CD4-positive, alpha-beta T cell (primary cell): ENCODE data around the gene ACVR1B. TPM values are rescaled to one million over a fixed set of nuclear protein-coding genes. Genes with fewer than 3 reads are reported as not detected.

ENCODE experiments used
- ATAC-seq: fragments of 200-7000 bp; cut with Tn5 transposase; one replicate; pipeline ENCODE4 v1.10.0; 2022; ENCODE audit warnings: mild to moderate bottlenecking; ENCODE audit not compliant: poor library complexity
- CTCF ChIA-PET: fragments of 350-600 bp; sonication (Branson Sonifier 250); formaldehyde crosslinking; loops from one replicate; lab custom pipeline; 2021; ENCODE audit warnings: antibody characterized with exemption, inconsistent platforms; lab: Charles Lee
- POLR2A ChIA-PET: fragments of 350-600 bp; sonication (Branson Sonifier 250); formaldehyde crosslinking; loops from one replicate; lab custom pipeline; 2021; ENCODE audit warnings: antibody characterized with exemption, inconsistent platforms; lab: Charles Lee
- DNase-seq, 14 experiments: peaks; one replicate each; pipeline ENCODE4 v3.0.0-alpha.2; 2013 to 2020; ENCODE audit warnings: mixed read lengths in 2 of 14
- H3K27ac ChIP-seq, 2 donors: one replicate each; pipeline versions ENCODE4 v1.5.1 to v1.7.0; 2013; ENCODE audit warnings: low read length in 2 of 2, low read depth in 1 of 2, mild to moderate bottlenecking in 1 of 2
- H3K27me3 ChIP-seq, 2 experiments: 1 replicate in 1 of 2; 2 replicates in 1 of 2; pipeline versions ENCODE4 v1.6.1 to v1.7.0; 2013; ENCODE audit warnings: low read length in 2 of 2, control low read depth in 1 of 2, mild to moderate bottlenecking in 1 of 2, moderate library complexity in 1 of 2; ENCODE audit not compliant: insufficient read depth in 2 of 2, control insufficient read depth in 1 of 2
- H3K36me3 ChIP-seq: one replicate; pipeline ENCODE4 v1.6.1; 2013; ENCODE audit warnings: low read length, control low read depth; ENCODE audit not compliant: insufficient read depth
- H3K4me1 ChIP-seq: one replicate; pipeline ENCODE4 v1.6.1; 2013; ENCODE audit warnings: low read length, control low read depth; ENCODE audit not compliant: insufficient read depth
- H3K4me3 ChIP-seq: one replicate; pipeline ENCODE4 v1.5.1; 2013; ENCODE audit warnings: mild to moderate bottlenecking, low read length, moderate library complexity
- H3K9me3 ChIP-seq, 2 experiments: 1 replicate in 1 of 2; 2 replicates in 1 of 2; pipeline versions ENCODE4 v1.6.1 to v1.7.0; 2013; ENCODE audit warnings: low read length in 2 of 2, mild to moderate bottlenecking in 2 of 2, control low read depth in 1 of 2, moderate library complexity in 1 of 2; ENCODE audit not compliant: control insufficient read depth in 1 of 2, insufficient read depth in 1 of 2
- H3K27ac Mint-ChIP-seq: one replicate; pipeline ENCODE4 v1.8.0; 2020; ENCODE audit warnings: mixed read lengths
- H3K27me3 Mint-ChIP-seq: one replicate; pipeline ENCODE4 v1.8.0; 2021; ENCODE audit warnings: mixed read lengths
- H3K36me3 Mint-ChIP-seq: one replicate; pipeline ENCODE4 v1.8.0; 2021; ENCODE audit warnings: low read depth, mixed read lengths
- H3K4me1 Mint-ChIP-seq: one replicate; pipeline ENCODE4 v1.8.0; 2021; ENCODE audit warnings: low read depth, mixed read lengths
- H3K4me3 Mint-ChIP-seq: one replicate; pipeline ENCODE4 v1.8.0; 2020; ENCODE audit warnings: mild to moderate bottlenecking, mixed read lengths
- H3K9me3 Mint-ChIP-seq: one replicate; pipeline ENCODE4 v1.8.0; 2020; ENCODE audit warnings: mixed read lengths
- CTCF ChIP-seq: fragments of 200-600 bp; IDR thresholded peaks from one replicate; pipeline ENCODE4 v1.8.0; 2022; ENCODE audit warnings: antibody characterized with exemption, mild to moderate bottlenecking
- intact Hi-C, 2 experiments: fragments of 100-400 bp; cut with DNase I in 1 of 2; cut with micrococcal nuclease in 1 of 2; formaldehyde crosslinking; loops; one replicate each; pipeline versions ENCODE4 v1.15.1 to v1.9.0; 2023 to 2025; cut with DNase I, micrococcal nuclease
- total RNA-seq, 174 experiments: library from RNA in 2 of 174; stranded (reverse) in 2 of 174; gene quantifications; one replicate each; pipeline ENCODE4 v1.2.3 and lab custom pipeline; 2021 to 2026

Gene ACVR1B
- total RNA-seq, 2 experiments from 2014 or later = 14.2 to 14.5 TPM

GRCh38 chr12:51913071-51914033 lies 38.1 kb upstream of the ACVR1B start:
- Mint-ChIP-seq H3K4me1 (no peaks in the 10 kb centered on the region), H3K27me3 (peaks cover 22% of the 10 kb centered on the region), H3K36me3 (no peaks in the 10 kb centered on the region), H3K9me3 (no peaks in the 10 kb centered on the region), H3K27ac (no peak overlapping the region), H3K4me3 (no peak overlapping the region)
- no peak overlapping the region for H3K4me3 ChIP-seq
- no peak for ATAC-seq
- ChIA-PET POLR2A (no interaction called here), CTCF (no interaction called here)
- no peaks in the 10 kb centered on the region for H3K36me3 ChIP-seq
- peaks cover 2 to 11% of the 10 kb centered on the region in 2 experiments for H3K27me3 ChIP-seq
- intact Hi-C loops = no loop called here
- DNase-seq = no peak
- no peaks in the 10 kb centered on the region for H3K9me3 ChIP-seq
- TF ChIP-seq CTCF = no peak
- no peaks in the 10 kb centered on the region for H3K4me1 ChIP-seq
- no peak overlapping the region for H3K27ac ChIP-seq

- no peak for TF ChIP-seq CTCF
- Mint-ChIP-seq H3K27me3 (peaks cover 15% of the 10 kb centered on the region), H3K36me3 (no peaks in the 10 kb centered on the region), H3K9me3 (no peaks in the 10 kb centered on the region), H3K4me3 (no peak overlapping the region), H3K4me1 (no peaks in the 10 kb centered on the region), H3K27ac (no peak overlapping the region)
- ChIA-PET CTCF (no interaction called here), POLR2A (no interaction called here)
- Histone ChIP-seq H3K9me3 (no peaks in the 10 kb centered on the region), H3K4me1 (no peaks in the 10 kb centered on the region), H3K4me3 (no peak overlapping the region), H3K27me3 (peaks cover 2 to 7% of the 10 kb centered on the region in 2 experiments), H3K36me3 (no peaks in the 10 kb centered on the region), H3K27ac (no peak overlapping the region)
- intact Hi-C loops = no loop called here
- DNase-seq (no peak), ATAC-seq (no peak)
These were observed 37.2 kb upstream of the ACVR1B start for GRCh38 chr12:51914034-51914923.

- DNase-seq (no peak), ATAC-seq (no peak)
- CTCF ChIA-PET = no interaction called here
- no peaks in the 10 kb centered on the region for H3K4me1 ChIP-seq
- intact Hi-C loops = no loop called here
- H3K4me1 Mint-ChIP-seq = no peaks in the 10 kb centered on the region
- POLR2A ChIA-PET = no interaction called here
- H3K27ac Mint-ChIP-seq = no peak overlapping the region
- H3K36me3 Mint-ChIP-seq = no peaks in the 10 kb centered on the region
- H3K27me3 Mint-ChIP-seq = peaks cover 7% of the 10 kb centered on the region
- TF ChIP-seq CTCF = no peak
- H3K4me3 Mint-ChIP-seq = no peak overlapping the region
- no peak overlapping the region for H3K4me3 ChIP-seq
- H3K9me3 Mint-ChIP-seq = no peaks in the 10 kb centered on the region
- H3K9me3 ChIP-seq = no peaks in the 10 kb centered on the region
- no peaks in the 10 kb centered on the region for H3K36me3 ChIP-seq
- no peak overlapping the region for H3K27ac ChIP-seq
- peaks cover 1 to 2% of the 10 kb centered on the region in 2 experiments for H3K27me3 ChIP-seq
These were observed 36.4 kb upstream of the ACVR1B start for GRCh38 chr12:51915003-51915625.
